ENCODE data around the gene ANXA11. TPM values are rescaled to one million over a fixed set of nuclear protein-coding genes. Genes with fewer than 3 reads are reported as not detected.
"Not testable (repeated sequence)": the region's sequence is repeated elsewhere in the genome, so short reads cannot be mapped to it uniquely, and the experiment has no call there.

Gene ANXA11
- total RNA-seq, 2 experiments from 2014 or later: 93.9 to 164 TPM

DNA sequence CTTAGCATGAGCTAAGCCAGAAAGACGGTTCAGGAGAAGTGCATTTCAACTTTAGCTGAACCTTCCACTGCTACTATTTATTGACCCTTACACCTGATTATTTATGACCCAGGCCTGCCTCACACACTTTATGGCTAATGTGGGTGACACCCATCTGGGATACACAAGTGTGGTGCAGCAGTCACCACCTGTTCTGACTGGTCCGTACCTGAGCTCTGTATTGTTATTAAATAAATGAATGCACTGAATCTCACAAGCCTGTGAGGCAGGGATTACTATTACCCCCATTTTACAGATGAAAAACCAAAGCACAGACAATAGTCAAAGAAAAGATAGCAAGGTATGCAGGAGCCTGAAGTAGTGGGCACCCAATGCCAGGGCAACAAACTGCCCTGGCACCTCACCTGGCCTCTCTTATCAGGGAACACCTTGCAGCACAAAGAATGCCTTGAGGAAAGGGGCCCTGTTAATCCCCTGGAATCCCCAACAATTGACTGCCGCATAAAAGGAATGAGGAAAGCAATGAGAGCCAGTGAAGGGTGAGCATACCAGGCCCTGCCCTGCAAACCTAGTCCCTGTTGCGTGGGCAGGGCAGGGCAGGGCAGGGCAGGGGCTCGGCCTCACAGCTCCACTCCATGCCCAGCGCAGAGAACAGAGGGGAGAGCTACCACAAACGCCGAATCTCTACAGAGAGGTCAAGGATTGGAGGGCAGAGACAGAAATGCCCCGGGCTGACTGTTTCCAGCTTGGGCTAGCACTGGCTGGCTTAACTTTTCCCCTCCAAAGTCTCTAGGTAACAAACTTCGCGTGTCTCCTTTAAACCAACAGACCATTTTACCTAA lies 1.3 kb downstream of the ANXA11 start:
- Histone ChIP-seq H3K4me1 (ENCODE audit: insufficient read depth, low read length, poor library complexity, severe bottlenecking) (peaks cover 55% of the 10 kb centered on the region), H3K4me2 (ENCODE audit: low read length) (peak overlapping the region; percentile 99), H3K27ac (ENCODE audit: low read depth, low read length, poor library complexity, severe bottlenecking) (peak overlapping the region; percentile 62), H3K36me3 (ENCODE audit: insufficient read depth, low read length) (0 out of 2 replicates have a peak, but pooled peaks cover 7% of the 10 kb centered on the region), H3K9me2 (ENCODE audit: insufficient read depth, low read length) (no peaks in the 10 kb centered on the region), H3K9me3 (ENCODE audit: low read length) (no peaks in the 10 kb centered on the region), H3K4me3 (ENCODE audit: low read depth, low read length, poor library complexity, severe bottlenecking) (peak overlapping the region; percentile 80), H2AFZ (ENCODE audit: low read length) (no peak overlapping the region), H4K20me1 (ENCODE audit: insufficient read depth, low read length) (peaks cover 12% of the 10 kb centered on the region; the same call in 1 of the 2 replicates), H3K79me2 (ENCODE audit: insufficient read depth, low read depth, low read length) (peaks cover 62% of the 10 kb centered on the region)
- CTCF ChIA-PET (ENCODE audit: unreplicated experiment): interaction anchor here (0.6 to 2.2 kb wide), 4 partner anchors 16 to 59 kb away, joined by 3 to 15 read pairs (median 5); no protein-coding TSS in a partner anchor
- peak; percentile 27 for DNase-seq (ENCODE audit: low spot score)
- intact Hi-C loops (cut with micrococcal nuclease; ENCODE audit: unreplicated experiment): loop anchor here (2.0 to 10.0 kb wide), 3 partner anchors 35 to 959 kb away; no protein-coding TSS in a partner anchor
- no TSS peak for BruUV-seq (replicated peaks)
- POLR2A ChIA-PET: interaction anchor here (0.6 to 4.2 kb wide), 6 partner anchors 9 to 863 kb away, joined by 3 to 36 read pairs (median 4); no protein-coding TSS in a partner anchor
- TF ChIP-seq, protein P1, sequence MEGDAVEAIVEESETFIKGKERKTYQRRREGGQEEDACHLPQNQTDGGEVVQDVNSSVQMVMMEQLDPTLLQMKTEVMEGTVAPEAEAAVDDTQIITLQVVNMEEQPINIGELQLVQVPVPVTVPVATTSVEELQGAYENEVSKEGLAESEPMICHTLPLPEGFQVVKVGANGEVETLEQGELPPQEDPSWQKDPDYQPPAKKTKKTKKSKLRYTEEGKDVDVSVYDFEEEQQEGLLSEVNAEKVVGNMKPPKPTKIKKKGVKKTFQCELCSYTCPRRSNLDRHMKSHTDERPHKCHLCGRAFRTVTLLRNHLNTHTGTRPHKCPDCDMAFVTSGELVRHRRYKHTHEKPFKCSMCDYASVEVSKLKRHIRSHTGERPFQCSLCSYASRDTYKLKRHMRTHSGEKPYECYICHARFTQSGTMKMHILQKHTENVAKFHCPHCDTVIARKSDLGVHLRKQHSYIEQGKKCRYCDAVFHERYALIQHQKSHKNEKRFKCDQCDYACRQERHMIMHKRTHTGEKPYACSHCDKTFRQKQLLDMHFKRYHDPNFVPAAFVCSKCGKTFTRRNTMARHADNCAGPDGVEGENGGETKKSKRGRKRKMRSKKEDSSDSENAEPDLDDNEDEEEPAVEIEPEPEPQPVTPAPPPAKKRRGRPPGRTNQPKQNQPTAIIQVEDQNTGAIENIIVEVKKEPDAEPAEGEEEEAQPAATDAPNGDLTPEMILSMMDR (conservative IDR thresholded peaks at IDR 0.05; ENCODE audit: low read length): no peak
- no peak for TF ChIP-seq EZH2phosphoT487 (IDR thresholded peaks at IDR 0.05; ENCODE audit: borderline replicate concordance, low read depth, low read length)

DNA sequence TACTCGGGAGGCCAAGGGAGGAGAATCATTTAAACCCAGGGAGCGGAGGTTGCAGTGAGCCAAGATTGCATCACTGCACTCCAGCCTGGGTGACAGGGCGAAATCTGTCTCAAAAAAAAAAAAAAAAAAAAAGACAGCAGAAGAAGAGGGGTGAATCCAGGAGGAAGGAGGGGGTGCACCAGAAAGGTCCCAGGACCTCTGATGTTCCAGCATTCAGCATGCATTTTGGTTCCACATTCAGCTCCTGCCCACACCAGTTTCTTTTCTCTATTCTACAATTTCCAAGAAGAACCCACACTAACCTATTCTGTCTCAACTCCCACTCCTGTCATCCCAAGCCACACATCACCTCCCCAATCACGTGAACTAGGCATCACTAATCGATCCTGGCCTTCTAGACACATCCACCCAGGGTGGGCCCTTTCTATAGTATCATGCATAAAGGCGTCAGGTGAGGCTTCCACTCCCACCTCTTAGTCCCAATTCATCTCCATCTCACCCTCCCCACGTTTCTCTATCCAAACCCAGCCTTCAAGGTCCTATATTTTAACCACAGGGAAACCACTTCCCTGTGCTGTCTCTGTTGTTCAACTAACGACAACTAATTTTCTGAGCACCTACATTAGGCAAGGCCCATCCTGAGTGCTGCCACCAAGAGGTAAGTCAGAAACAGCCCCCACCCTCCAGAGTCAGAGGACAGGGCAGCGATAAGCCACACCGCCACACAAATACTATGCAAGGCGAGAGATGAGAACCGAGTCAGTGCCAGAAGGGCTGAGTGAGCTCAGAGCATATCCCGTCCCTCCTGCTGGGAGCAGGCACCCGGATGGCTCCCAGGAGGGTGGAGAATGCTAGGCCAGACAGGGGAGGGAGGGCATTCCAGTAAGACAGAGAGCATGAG lies 2.2 kb downstream of the ANXA11 start:
- no peaks in the 10 kb centered on the region for H3K9me3 ChIP-seq (ENCODE audit: low read length)
- H2AFZ ChIP-seq (ENCODE audit: low read length): no peak overlapping the region; the same call in 1 of the 2 replicates
- BruUV-seq (replicated peaks): TSS peak; percentile 29
- ChIA-PET CTCF (ENCODE audit: unreplicated experiment) (interaction anchor here (0.6 to 2.2 kb wide), 4 partner anchors 15 to 59 kb away, joined by 3 to 15 read pairs (median 5); no protein-coding TSS in a partner anchor), POLR2A (interaction anchor here (0.6 to 4.2 kb wide), 6 partner anchors 8 to 862 kb away, joined by 3 to 36 read pairs (median 4); no protein-coding TSS in a partner anchor)
- H4K20me1 ChIP-seq (ENCODE audit: insufficient read depth, low read length): peaks cover 12% of the 10 kb centered on the region; the same call in 1 of the 2 replicates
- peaks cover 71% of the 10 kb centered on the region for H3K79me2 ChIP-seq (ENCODE audit: insufficient read depth, low read depth, low read length)
- TF ChIP-seq EZH2phosphoT487 (IDR thresholded peaks at IDR 0.05; ENCODE audit: borderline replicate concordance, low read depth, low read length): no peak
- TF ChIP-seq, protein P1 (conservative IDR thresholded peaks at IDR 0.05; ENCODE audit: low read length): peak; percentile 86
- H3K27ac ChIP-seq (ENCODE audit: low read depth, low read length, poor library complexity, severe bottlenecking): peak overlapping the region; percentile 62
- intact Hi-C loops (cut with micrococcal nuclease; ENCODE audit: unreplicated experiment): loop anchor here (5.0 to 10.0 kb wide), 2 partner anchors 254 to 958 kb away; no protein-coding TSS in a partner anchor
- peaks cover 64% of the 10 kb centered on the region for H3K4me1 ChIP-seq (ENCODE audit: insufficient read depth, low read length, poor library complexity, severe bottlenecking)
- peak; percentile 83 for DNase-seq (ENCODE audit: low spot score)
- H3K36me3 ChIP-seq (ENCODE audit: insufficient read depth, low read length): 0 out of 2 replicates have a peak, but pooled peaks cover 7% of the 10 kb centered on the region
- no peaks in the 10 kb centered on the region for H3K9me2 ChIP-seq (ENCODE audit: insufficient read depth, low read length)
- H3K4me3 ChIP-seq (ENCODE audit: low read depth, low read length, poor library complexity, severe bottlenecking): peak overlapping the region; percentile 80
- H3K4me2 ChIP-seq (ENCODE audit: low read length): peak overlapping the region; percentile 99

DNA sequence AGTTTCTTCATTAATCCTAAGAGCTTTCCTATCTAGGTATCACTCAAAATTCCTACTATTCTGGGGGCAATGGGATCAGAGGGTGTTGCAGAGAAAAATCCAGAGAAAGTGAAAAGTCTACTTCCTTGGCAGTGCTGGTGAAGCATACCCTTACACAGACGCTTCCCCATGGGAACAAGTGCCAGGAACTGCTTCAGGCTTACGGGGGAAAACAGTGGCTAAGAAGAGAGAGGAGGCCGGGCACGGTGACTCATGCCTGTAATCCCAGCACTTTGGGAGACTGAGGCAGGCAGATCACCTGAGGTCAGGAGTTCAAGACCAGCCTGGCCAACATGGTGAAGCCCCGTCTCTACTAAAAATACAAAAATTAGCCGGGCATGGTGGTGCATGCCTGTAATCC lies 2.8 kb downstream of the ANXA11 start:
- peak overlapping the region; percentile 80 for H3K4me3 ChIP-seq (ENCODE audit: low read depth, low read length, poor library complexity, severe bottlenecking)
- not testable (repeated sequence) for H3K27ac ChIP-seq (ENCODE audit: low read depth, low read length, poor library complexity, severe bottlenecking); H3K9me2 ChIP-seq (ENCODE audit: insufficient read depth, low read length); DNase-seq (ENCODE audit: low spot score); H3K36me3 ChIP-seq (ENCODE audit: insufficient read depth, low read length); H3K9me3 ChIP-seq (ENCODE audit: low read length); H2AFZ ChIP-seq (ENCODE audit: low read length); BruUV-seq (replicated peaks)
- H3K79me2 ChIP-seq (ENCODE audit: insufficient read depth, low read depth, low read length): peaks cover 77% of the 10 kb centered on the region
- ChIA-PET CTCF (ENCODE audit: unreplicated experiment) (interaction anchor here (2.2 kb wide), 1 partner anchor 15 kb away, joined by 15 read pairs; no protein-coding TSS in a partner anchor), POLR2A (interaction anchor here (4.2 kb wide), 1 partner anchor 15 kb away, joined by 36 read pairs; no protein-coding TSS in a partner anchor)
- peak overlapping the region; percentile 99 for H3K4me2 ChIP-seq (ENCODE audit: low read length)
- peaks cover 70% of the 10 kb centered on the region for H3K4me1 ChIP-seq (ENCODE audit: insufficient read depth, low read length, poor library complexity, severe bottlenecking)
- intact Hi-C loops (cut with micrococcal nuclease; ENCODE audit: unreplicated experiment): loop anchor here (5.0 to 10.0 kb wide), 2 partner anchors 255 to 958 kb away; no protein-coding TSS in a partner anchor
- peaks cover 12% of the 10 kb centered on the region; the same call in 1 of the 2 replicates for H4K20me1 ChIP-seq (ENCODE audit: insufficient read depth, low read length)

Data from OCI-LY7 (cell line).